Pancreas (tissue), 10 donors: ENCODE data around the gene TRPM3. TPM values are rescaled to one million over a fixed set of nuclear protein-coding genes. Genes with fewer than 3 reads are reported as not detected.

Source experiments
- ATAC-seq, 4 donors: fragments of 200-7000 bp; cut with Tn5 transposase; one replicate each; pipeline versions ENCODE4 v1.8.0 to v1.9.1; 2020; ENCODE audit warnings: mild to moderate bottlenecking in 4 of 4, moderate library complexity in 4 of 4
- DNase-seq, 6 donors: peaks; one replicate each; pipeline ENCODE4 v3.0.0-alpha.2; 2020
- FAIRE-seq: peaks from 2 replicates; lab custom pipeline; 2012; peaks lifted over from hg19 to GRCh38; lab: Jason Lieb, UNC
- H3K27ac ChIP-seq, 4 donors: fragments of 200-600 bp; sonication (generic); 1 replicate in 3 of 4; 2 replicates in 1 of 4; pipeline versions ENCODE4 v1.5.0 to v1.8.0; 2020
- H3K27me3 ChIP-seq, 4 donors: fragments of 200-600 bp; one replicate each; pipeline ENCODE4 v1.8.0; 2021
- H3K36me3 ChIP-seq, 3 donors: fragments of 200-600 bp; sonication (generic) in 1 of 3; one replicate each; pipeline versions ENCODE4 v1.5.0 to v1.8.0; 2020 to 2021
- H3K4me1 ChIP-seq, 3 donors: fragments of 200-600 bp; one replicate each; pipeline ENCODE4 v1.8.0; 2021
- H3K4me3 ChIP-seq, 4 donors: fragments of 200-600 bp; sonication (generic) in 2 of 4; one replicate each; pipeline versions ENCODE4 v1.5.0 to v1.8.0; 2020 to 2021
- H3K9me3 ChIP-seq, 4 donors: fragments of 200-600 bp; one replicate each; pipeline ENCODE4 v1.8.0; 2021
- WGBS, 2 donors: extraction: QIAGEN DNeasy Blood & Tissue Kit; methylation state at CpG; one replicate each; pipeline ENCODE4 v1.1.7; 2013; 5-methylcytosine and 5-hydroxymethylcytosine counted together
- intact Hi-C, 3 donors: fragments of 100-400 bp; cut with DNase I; formaldehyde crosslinking; loops; one replicate each; pipeline versions ENCODE4 v1.11.1 to v1.14.2; 2022
- polyA plus RNA-seq, 2 donors: library from polyadenylated mRNA; stranded (reverse); fragments of 200-250 nt; gene quantifications; one replicate each; pipeline ENCODE4 v1.2.3, GENCODE V29; 2013
- total RNA-seq, 6 donors: library from RNA; stranded (reverse); fragmentation: NEBNext Ultra II Directional in 4 of 6; extraction: Animal tissue kit (Norgen Biotek cat#: 25700) in 4 of 6; gene quantifications; one replicate each; pipeline versions ENCODE4 v1.2.1 to v1.2.4, GENCODE V29; 2021 to 2023
- TF ChIP-seq, protein P1 (sequence below), 4 donors: fragments of 200-600 bp; sonication (generic) in 3 of 4; IDR thresholded peaks; one replicate each; pipeline versions ENCODE4 v1.5.0 to v1.8.0; 2021; ENCODE audit warnings: antibody characterized with exemption in 4 of 4
- donor health status: healthy with polysubstance abuse.
- donor health status: DM: no; HTN: no; CAD: no; lungs with moderate emphysema.
- donor health status: DM: no; HTN: no; CAD: no.
- donor health status: control.
- donor health status: control.
- donor health status: Bipolar disorder and iron deficiency.
- donor health status: DM: yes; HTN: yes; CAD: no.
- donor health status: DM: no; HTN: no; CAD: no.
- donor health status: DM: no; HTN: no; CAD: no.
- donor health status: DM: yes; HTN: yes; CAD: no.

TRPM3 gene
- total and polyA plus RNA-seq, 8 donors = 0.22 to 1.9 (median 0.76) TPM

DNA sequence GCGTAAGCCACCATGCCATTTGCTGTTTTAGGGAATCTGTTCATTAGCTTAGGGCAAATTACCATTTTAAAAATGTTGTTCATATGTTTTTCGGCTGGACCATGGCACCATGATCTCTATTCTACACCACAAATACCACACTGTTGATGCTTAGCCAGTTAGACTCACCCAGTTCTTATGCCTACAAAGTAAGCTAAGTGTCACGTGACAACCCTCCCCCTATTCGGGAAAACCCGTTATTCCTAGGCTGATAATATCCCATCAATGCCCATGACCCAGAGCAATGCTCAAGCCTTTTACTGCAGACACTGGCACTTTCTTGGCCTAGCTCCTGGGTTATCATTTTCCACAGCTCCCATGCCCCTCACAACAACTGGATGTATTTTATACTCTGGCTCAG lies 426.7 kb downstream of the TRPM3 start:
- Histone ChIP-seq H3K36me3 (no peaks in the 10 kb centered on the region), H3K4me1 (no peaks in the 10 kb centered on the region), H3K9me3 (no peaks in the 10 kb centered on the region), H3K4me3 (no peak overlapping the region), H3K27ac (no peak overlapping the region), H3K27me3 (no peaks in the 10 kb centered on the region)
- ATAC-seq = no peak
- TF ChIP-seq, protein P1, sequence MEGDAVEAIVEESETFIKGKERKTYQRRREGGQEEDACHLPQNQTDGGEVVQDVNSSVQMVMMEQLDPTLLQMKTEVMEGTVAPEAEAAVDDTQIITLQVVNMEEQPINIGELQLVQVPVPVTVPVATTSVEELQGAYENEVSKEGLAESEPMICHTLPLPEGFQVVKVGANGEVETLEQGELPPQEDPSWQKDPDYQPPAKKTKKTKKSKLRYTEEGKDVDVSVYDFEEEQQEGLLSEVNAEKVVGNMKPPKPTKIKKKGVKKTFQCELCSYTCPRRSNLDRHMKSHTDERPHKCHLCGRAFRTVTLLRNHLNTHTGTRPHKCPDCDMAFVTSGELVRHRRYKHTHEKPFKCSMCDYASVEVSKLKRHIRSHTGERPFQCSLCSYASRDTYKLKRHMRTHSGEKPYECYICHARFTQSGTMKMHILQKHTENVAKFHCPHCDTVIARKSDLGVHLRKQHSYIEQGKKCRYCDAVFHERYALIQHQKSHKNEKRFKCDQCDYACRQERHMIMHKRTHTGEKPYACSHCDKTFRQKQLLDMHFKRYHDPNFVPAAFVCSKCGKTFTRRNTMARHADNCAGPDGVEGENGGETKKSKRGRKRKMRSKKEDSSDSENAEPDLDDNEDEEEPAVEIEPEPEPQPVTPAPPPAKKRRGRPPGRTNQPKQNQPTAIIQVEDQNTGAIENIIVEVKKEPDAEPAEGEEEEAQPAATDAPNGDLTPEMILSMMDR (IDR thresholded peaks at IDR 0.05) = no peak
- DNase-seq = no peak
- FAIRE-seq = no peak
- WGBS, 2 donors = 73 to 89% methylated on average over 5 of the region's 5 CpGs
- intact Hi-C loops = no loop called here

- 78 to 87% methylated on average over 1 of the region's 1 CpG for WGBS, 2 donors
- Histone ChIP-seq H3K4me1 (no peaks in the 10 kb centered on the region), H3K27me3 (no peaks in the 10 kb centered on the region), H3K4me3 (no peak overlapping the region), H3K36me3 (no peaks in the 10 kb centered on the region), H3K27ac (no peak overlapping the region), H3K9me3 (no peaks in the 10 kb centered on the region)
- intact Hi-C loops = no loop called here
- DNase-seq (no peak), ATAC-seq (no peak), FAIRE-seq (no peak)
- TF ChIP-seq, protein P1 (IDR thresholded peaks at IDR 0.05) = no peak
Observed at GRCh38 chr9:70693186-70693585, 428.2 kb downstream of the TRPM3 start.

GRCh38 chr9:70692431-70692830 lies 429.0 kb downstream of the TRPM3 start:
- no peak for FAIRE-seq
- Histone ChIP-seq H3K27ac (no peak overlapping the region), H3K4me3 (no peak overlapping the region), H3K9me3 (no peaks in the 10 kb centered on the region), H3K27me3 (no peaks in the 10 kb centered on the region), H3K36me3 (no peaks in the 10 kb centered on the region), H3K4me1 (no peaks in the 10 kb centered on the region)
- ATAC-seq = no peak
- intact Hi-C loops = no loop called here
- WGBS, 2 donors = 84 to 93% methylated on average over 4 of the region's 4 CpGs
- TF ChIP-seq, protein P1 (IDR thresholded peaks at IDR 0.05) = no peak
- DNase-seq = no peak

DNA sequence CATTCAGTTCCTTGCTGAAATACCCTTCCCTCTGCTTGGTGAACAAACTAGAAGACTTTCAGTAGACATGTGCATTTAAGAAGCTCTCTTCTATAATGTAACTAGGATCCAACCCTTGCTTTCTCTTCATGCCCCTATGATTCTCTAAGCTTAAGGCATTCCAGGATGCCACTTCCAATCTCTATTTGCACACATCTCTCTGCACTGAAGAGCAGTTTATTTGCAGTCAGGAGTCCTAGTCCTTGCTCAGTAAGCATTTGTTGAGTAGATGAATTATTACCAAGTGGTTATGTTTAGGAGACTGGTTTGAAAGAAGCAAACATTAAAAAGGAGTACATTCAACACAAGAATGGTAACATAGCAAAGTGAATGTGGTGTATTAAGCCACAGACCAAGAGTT lies 432.7 kb downstream of the TRPM3 start:
- H3K4me1 ChIP-seq = no peaks in the 10 kb centered on the region
- intact Hi-C loops = no loop called here
- DNase-seq (no peak), ATAC-seq (no peak), FAIRE-seq (no peak)
- no peaks in the 10 kb centered on the region for H3K27me3 ChIP-seq
- TF ChIP-seq, protein P1 (IDR thresholded peaks at IDR 0.05) = no peak
- no peak overlapping the region for H3K4me3 ChIP-seq
- no peak overlapping the region for H3K27ac ChIP-seq
- no peaks in the 10 kb centered on the region for H3K9me3 ChIP-seq
- no peaks in the 10 kb centered on the region for H3K36me3 ChIP-seq

DNA sequence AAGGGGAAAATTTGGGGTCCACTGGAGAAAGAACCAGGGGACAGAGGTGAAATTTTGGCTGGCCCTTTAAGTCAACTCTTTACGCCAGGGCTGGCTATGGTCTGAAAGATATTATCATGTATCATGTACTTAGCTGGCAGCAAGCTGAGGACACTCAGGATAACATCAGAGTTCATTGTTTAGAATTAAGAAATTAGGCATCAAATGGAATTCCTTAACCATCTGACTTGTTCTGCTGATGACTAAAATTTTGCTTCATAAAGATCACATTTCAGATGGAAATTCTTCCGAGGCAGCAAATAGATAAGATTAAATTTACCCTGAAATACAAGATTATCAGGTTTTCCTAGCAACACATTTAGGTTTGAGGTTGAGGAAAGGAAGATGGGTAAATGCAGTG lies 437.6 kb downstream of the TRPM3 start:
- FAIRE-seq = no peak
- Histone ChIP-seq H3K27me3 (no peaks in the 10 kb centered on the region), H3K9me3 (no peaks in the 10 kb centered on the region), H3K36me3 (no peaks in the 10 kb centered on the region), H3K4me3 (no peak overlapping the region), H3K27ac (no peak overlapping the region), H3K4me1 (no peaks in the 10 kb centered on the region)
- intact Hi-C loops = no loop called here
- WGBS, 2 donors = 57 to 69% methylated on average over 2 of the region's 2 CpGs
- DNase-seq = no peak
- TF ChIP-seq, protein P1 (IDR thresholded peaks at IDR 0.05) = no peak
- ATAC-seq = no peak
